HG03378 (cell line): Measurements from ENCODE around the gene ATXN7L3B.
"Not testable (repeated sequence)": the region's sequence is repeated elsewhere in the genome, so short reads cannot be mapped to it uniquely, and the experiment has no call there.

Source experiments
- ATAC-seq: cut with Tn5 transposase; IDR thresholded peaks from one replicate; pipeline ENCODE4 v1.9.1; 2021; ENCODE audit warnings: mild to moderate bottlenecking, moderate library complexity; ENCODE audit not compliant: unreplicated experiment

Gene ATXN7L3B, protein sequence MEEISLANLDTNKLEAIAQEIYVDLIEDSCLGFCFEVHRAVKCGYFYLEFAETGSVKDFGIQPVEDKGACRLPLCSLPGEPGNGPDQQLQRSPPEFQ

GRCh38 chr12:74537707-74538385 is at the start of gene ATXN7L3B:
TSS of gene ATXN7L3B (plus strand) at chr12:74537835. CDS start at chr12:74538113, 278 bp downstream.
- ATAC-seq, result peak; percentile 92

- peak; percentile 58 for ATAC-seq
Observed at GRCh38 chr12:74488134-74488533, 49.5 kb upstream of the ATXN7L3B start.

DNA sequence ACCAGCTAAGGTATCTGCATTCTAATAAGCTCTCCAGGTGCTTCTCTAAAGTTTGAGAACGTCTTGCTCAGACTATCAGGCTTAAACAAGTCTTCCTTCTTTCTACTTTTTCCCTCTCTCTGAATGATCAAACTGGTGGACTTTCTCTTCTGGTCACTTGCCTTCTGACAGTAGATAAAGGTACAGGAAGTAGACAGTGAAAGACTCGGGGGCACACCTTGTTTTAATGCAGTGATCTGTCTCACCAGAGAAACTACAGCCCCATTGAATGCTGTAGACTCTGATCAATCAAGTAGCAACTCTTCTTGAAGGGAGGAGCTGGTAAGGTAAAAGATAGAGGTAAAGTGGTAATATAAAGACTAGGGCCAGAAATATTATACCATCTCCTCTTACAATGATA is 48.1 kb upstream of the ATXN7L3B start:
- ATAC-seq, result no peak

DNA sequence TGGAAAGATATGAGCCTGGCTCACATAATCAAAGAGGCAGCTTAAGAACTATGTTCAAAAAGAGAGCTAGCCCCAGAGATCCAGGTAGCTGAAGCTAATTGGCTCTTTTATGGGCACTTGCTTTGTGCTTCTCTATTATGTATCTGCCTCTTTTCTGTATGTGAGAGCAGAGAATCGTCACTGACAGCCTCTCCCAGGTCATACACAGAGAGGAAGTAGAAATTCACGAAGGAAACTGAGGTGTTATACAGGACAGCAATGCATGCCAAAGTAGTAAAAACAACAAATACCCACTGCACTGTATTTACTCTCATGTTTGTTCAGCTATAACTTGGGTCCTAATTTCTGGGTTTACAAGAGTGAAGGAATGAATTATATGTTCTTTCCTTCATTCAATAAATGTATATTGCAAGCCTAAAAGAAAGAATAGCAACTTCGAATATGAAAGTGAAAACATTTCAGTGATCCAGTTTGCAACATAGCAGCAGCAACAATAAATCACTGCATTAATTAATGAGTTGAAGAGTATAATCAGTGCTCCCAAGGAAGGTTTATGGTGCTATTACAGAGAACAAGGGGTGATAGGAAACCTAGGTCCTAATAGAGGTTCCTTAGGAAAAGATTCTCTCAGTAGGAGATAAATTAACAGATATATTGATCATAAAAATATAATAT is 47.1 kb upstream of the ATXN7L3B start:
- ATAC-seq, result peak; percentile 86

DNA sequence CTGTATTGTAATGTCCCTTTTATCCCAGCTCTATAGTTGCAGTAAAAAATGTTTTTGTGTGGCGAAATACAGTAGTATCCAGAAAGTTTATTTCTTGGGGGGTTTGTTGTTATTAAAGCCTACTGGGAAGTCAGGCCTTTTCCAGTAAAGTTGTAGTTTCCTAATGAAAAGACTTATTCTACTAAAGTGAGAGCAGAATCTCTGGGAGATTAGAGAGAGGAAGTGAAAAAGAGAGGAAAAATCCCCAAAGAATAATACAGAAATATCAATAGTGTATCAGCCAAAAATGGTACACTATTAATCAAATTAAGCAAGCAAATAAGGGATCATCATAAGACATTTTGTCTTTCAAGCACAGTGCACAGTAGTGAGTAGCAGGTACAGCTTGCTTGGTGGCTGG is 46.3 kb upstream of the ATXN7L3B start:
- no peak for ATAC-seq

DNA sequence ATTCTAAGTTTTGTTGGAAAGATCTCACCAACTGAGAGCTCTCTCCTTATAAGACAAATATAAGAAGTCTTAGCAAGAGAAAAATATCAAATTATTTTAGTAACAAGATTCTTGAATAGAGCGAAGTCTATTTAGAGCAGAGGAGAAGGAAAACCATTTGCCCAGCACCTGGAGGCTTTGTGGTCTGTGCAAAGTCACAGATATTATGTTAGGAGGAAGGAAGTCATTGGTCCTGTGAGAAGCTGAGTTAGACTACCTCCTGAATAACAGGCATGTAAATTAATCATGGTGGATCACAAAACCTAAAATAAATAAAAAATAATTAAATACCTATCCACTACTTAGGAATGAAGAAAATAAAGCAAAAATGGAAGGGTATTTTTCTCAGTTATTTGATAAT is 38.4 kb upstream of the ATXN7L3B start:
- no peak for ATAC-seq

DNA sequence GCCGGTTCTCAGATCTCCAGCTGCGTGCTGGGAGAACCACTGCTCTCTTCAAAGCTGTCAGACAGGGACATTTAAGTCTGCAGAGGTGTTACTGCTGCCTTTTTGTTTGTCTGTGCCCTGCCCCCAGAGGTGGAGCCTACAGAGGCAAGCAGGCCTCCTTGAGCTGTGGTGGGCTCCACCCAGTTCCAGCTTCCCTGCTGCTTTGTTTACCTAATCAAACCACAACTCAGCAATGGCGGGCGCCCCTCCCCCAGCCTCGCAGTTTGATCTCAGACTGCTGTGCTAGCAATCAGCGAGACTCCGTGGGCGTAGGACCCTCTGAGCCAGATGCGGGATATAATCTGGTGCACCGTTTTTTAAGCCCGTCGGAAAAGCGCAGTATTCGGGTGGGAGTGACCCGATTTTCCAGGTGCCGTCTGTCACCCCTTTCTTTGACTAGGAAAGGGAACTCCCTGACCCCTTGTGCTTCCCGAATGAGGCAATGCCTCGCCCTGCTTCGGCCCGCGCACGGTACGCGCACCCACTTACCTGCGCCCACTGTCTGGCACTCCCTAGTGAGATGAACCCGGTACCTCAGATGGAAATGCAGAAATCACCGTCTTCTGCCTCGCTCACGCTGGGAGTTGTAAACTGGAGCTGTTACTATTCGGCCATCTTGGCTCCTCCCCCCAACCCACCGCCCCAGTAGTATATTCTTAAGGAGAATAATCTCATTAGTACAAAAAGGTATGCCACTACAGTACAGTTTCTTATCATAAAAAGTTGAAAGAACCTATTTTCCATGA is 28.6 kb upstream of the ATXN7L3B start:
- not testable (repeated sequence) for ATAC-seq

DNA sequence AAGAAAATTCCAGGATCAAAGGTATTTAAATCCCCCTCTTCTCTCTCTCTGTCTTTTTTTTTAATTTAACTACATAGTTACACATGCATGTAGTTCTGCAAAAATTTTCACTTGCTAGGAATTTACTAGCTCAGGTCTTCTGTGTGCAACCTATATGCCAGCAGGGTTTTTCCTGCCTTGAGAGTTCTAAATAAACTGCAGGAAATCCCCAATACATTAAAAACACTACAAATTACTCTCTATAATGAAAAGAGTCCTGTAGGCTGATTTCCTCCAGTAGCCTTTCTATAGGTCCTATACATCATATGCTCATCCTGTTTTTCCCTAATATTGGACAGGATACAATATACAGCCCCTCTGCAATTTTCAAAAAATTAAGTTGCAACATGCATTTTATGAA is 27.7 kb upstream of the ATXN7L3B start:
- no peak for ATAC-seq

GRCh38 chr12:74514098-74514872 is 23.4 kb upstream of the ATXN7L3B start:
- no peak for ATAC-seq

DNA sequence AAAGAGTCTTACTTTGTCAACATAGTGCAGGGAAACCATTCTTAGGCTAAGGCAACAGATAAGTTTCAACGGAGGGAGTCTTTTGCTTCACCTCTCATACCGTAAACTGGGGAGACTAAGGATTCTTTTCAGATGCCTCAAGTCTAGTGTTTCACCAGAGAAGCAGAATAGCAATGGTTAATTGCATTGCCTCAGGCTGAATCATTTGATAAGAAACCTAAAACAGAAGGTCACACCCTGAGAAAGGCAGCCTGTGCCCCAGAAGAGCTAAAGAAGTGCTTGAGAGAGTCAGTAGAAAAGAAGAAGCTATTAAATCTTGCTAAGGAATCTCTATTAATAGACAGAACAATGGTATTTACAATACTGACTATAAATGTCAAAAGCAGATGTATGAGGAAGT is 21.8 kb upstream of the ATXN7L3B start:
- no peak for ATAC-seq

DNA sequence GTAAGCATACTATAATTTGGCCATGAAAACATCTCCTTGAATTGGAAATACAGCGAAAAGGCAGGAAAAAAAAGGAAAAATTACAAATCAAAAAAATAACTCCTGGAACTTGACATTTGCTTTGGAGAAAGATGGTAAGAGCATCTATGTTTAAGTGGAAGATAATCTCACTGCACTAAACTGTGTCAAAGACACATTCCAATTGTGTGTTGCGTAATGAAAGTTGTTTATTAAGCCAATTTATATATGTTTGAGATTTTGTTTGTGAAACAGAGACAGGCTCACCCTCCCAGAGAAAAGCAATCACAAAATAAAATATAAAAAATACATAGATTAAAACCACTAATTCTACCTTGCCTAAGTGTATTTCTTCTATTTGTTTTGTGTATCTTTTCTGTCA is 11.1 kb upstream of the ATXN7L3B start:
- no peak for ATAC-seq

DNA sequence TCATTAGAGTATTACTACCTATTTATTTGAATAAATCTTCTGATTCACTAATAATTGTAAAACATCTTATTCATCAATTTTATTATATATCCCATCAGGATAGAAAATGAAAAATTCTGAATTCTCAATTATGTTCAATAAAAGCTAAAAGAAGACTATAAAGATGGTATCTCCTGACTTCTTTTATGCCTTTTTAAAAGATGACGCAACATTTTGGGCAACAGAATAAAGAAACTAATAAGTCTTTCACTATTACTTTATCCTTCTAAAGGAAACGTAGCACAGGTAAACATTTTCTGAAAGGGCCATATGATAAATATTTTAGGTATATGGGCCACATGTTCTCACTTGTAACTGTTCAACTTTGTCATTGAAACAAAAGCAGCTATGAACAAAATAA is 10.1 kb upstream of the ATXN7L3B start:
- ATAC-seq, result no peak

DNA sequence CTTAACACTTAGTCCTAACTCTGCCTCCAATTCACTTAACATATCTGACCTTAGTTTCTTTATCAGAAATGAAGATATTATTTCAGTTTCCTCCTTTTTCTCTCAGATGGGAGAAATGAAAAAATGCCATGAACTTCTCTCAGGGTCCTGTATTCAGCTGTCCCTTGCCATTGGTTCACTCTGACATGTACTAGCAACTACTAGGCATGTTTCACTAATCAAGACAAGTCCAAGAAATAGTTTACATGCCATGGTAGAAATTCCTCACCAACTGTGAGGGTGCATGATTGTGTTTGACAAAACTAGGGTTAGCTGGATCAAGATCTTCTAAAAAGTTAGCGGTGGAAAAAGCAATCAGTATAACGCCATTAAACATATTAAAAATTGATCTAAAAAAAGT is 7.0 kb upstream of the ATXN7L3B start:
- ATAC-seq, result no peak

GRCh38 chr12:74535536-74535935 is 2.1 kb upstream of the ATXN7L3B start:
- ATAC-seq, result no peak

- peak; percentile 68 for ATAC-seq
Observed at GRCh38 chr12:74537126-74537706, 419 bp upstream of the ATXN7L3B start.

- no peak for ATAC-seq
Observed at GRCh38 chr12:74538491-74539258, 1.0 kb downstream of the ATXN7L3B start.

DNA sequence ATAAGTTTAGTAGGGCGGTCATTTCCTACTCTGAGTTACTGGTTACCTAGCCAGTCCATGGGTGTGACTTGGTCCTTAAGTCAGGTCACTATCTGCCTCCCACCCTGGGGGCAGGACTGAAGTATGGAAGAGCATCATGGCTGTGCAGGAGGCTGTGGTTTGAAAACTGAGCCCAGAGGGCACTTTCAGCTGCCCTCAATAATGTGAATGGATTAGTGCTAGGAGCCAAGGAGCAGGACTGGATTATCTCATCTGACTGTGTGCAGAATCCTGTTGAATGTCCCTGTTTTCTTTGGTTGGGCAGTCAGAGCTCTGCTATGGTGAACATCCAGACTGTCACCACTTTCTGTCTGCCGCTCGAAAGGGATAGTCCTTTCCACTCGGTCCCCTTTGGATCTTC is 1.6 kb downstream of the ATXN7L3B start:
- no peak for ATAC-seq

GRCh38 chr12:74539765-74540526 is 2.3 kb downstream of the ATXN7L3B start:
- ATAC-seq, result no peak

DNA sequence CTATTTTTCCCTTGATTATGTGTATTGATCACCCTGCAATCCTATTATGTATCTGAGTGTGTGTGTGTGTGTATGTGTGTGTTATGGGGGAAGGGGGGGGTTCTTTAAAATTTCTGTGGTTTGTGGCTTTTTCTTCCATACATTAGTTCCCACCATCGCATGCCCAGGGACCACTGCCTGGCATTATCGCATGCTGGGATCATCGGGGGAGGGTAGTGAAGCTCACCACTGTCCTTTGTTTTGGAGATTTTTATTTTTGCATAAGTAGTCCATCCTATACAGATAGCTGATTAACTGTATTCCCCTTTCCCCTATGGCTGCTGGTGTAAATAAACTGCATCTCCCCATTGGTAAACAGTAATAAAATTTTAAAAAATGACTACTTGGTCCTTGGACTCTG is 3.4 kb downstream of the ATXN7L3B start:
- no peak for ATAC-seq
